Thyroid gland (tissue), 4 donors: ENCODE measurements around the gene ORM2. TPM values are rescaled to one million over a fixed set of nuclear protein-coding genes. Genes with fewer than 3 reads are reported as not detected.

Experiments
- DNase-seq, 2 donors: peaks; one replicate each; pipeline ENCODE4 v3.0.0-alpha.2; 2019
- H3K27ac ChIP-seq, 3 donors: fragments of 200-600 bp; sonication (generic); 1 replicate in 2 of 3; 2 replicates in 1 of 3; pipeline ENCODE4 v1.5.1; 2016 to 2019; ENCODE audit warnings: mild to moderate bottlenecking in 1 of 3, moderate library complexity in 1 of 3
- H3K27me3 ChIP-seq: fragments of 200-600 bp; sonication (generic); one replicate; pipeline ENCODE4 v1.5.1; 2019
- H3K36me3 ChIP-seq, 2 donors: fragments of 200-600 bp; sonication (generic); one replicate each; pipeline ENCODE4 v1.5.1; 2016 to 2019
- H3K4me1 ChIP-seq, 2 donors: fragments of 200-600 bp; sonication (generic); one replicate each; pipeline ENCODE4 v1.5.1; 2017 to 2019
- H3K4me3 ChIP-seq, 3 donors: fragments of 200-600 bp; sonication (generic); replicated peaks in 1 of 3; 1 replicate in 2 of 3; 2 replicates in 1 of 3; pipeline ENCODE4 v1.5.1; 2016; ENCODE audit warnings: mild to moderate bottlenecking in 1 of 3
- H3K9me3 ChIP-seq: fragments of 200-600 bp; sonication (generic); one replicate; pipeline ENCODE4 v1.5.1; 2017
- POLR2A ChIP-seq, 2 donors: fragments of 450-650 bp; IDR thresholded peaks; one replicate each; pipeline ENCODE4 v1.6.1; 2017; ENCODE audit warnings: antibody characterized with exemption in 2 of 2, mild to moderate bottlenecking in 2 of 2, moderate library complexity in 1 of 2
- WGBS, 2 donors: methylation state at CpG; one replicate each; pipeline ENCODE4 v1.1.5; 2017; 5-methylcytosine and 5-hydroxymethylcytosine counted together
- intact Hi-C: fragments of 100-400 bp; cut with DNase I; formaldehyde crosslinking; loops from one replicate; pipeline ENCODE4 v1.15.1; 2023
- total RNA-seq, 4 donors: library from RNA; depleted of rRNA; stranded (reverse); fragments of >200 nt; gene quantifications; one replicate each; pipeline ENCODE4 v1.2.3, GENCODE V29; 2016
- TF ChIP-seq, protein P1 (sequence below), 6 experiments: fragments of 200-600 bp in 3 of 6; fragments of 450-650 bp in 3 of 6; sonication (generic) in 3 of 6; IDR thresholded peaks; one replicate each; pipeline ENCODE4 v1.5.1; 2016 to 2019; ENCODE audit warnings: antibody characterized with exemption in 6 of 6, mild to moderate bottlenecking in 2 of 6, inconsistent platforms in 1 of 6, moderate library complexity in 1 of 6

The ORM2 gene
- total RNA-seq, 4 donors from 2014 or later, result not detected

DNA sequence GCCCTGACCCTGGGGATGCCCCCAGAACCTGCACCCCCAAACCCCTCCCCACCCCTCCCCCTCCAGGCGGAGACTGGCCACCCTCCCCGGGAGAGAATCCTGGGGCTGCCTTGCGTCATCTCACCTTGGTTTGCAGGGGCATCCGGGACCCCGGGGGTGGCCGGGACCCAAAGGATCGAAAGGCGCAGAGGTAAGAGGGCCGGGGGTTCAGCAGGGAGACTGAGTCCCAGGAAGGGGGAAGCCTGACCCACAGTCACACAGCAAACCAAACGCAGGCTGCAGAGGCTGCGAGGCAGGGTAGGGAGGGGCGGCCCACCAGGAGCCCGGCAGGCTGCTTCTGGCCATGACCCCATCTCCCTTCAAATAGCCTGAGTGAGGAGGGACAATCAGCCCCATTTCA, 40.6 kb upstream of the ORM2 start:
- Histone ChIP-seq H3K27ac (no peak overlapping the region), H3K36me3 (no peaks in the 10 kb centered on the region), H3K4me1 (no peaks in the 10 kb centered on the region), H3K4me3 (no peak overlapping the region), H3K9me3 (no peaks in the 10 kb centered on the region), H3K27me3 (no peaks in the 10 kb centered on the region)
- TF ChIP-seq POLR2A (IDR thresholded peaks at IDR 0.05), result no peak
- TF ChIP-seq, protein P1, sequence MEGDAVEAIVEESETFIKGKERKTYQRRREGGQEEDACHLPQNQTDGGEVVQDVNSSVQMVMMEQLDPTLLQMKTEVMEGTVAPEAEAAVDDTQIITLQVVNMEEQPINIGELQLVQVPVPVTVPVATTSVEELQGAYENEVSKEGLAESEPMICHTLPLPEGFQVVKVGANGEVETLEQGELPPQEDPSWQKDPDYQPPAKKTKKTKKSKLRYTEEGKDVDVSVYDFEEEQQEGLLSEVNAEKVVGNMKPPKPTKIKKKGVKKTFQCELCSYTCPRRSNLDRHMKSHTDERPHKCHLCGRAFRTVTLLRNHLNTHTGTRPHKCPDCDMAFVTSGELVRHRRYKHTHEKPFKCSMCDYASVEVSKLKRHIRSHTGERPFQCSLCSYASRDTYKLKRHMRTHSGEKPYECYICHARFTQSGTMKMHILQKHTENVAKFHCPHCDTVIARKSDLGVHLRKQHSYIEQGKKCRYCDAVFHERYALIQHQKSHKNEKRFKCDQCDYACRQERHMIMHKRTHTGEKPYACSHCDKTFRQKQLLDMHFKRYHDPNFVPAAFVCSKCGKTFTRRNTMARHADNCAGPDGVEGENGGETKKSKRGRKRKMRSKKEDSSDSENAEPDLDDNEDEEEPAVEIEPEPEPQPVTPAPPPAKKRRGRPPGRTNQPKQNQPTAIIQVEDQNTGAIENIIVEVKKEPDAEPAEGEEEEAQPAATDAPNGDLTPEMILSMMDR (IDR thresholded peaks at IDR 0.05), result no peak
- WGBS, 2 donors, result 93 to 94% methylated on average over 8 to 10 of the region's 13 CpGs
- no peak for DNase-seq
- intact Hi-C loops, result loop anchor here (5.0 kb wide), 2 partner anchors 137 to 197 kb away; no protein-coding TSS in a partner anchor

DNA sequence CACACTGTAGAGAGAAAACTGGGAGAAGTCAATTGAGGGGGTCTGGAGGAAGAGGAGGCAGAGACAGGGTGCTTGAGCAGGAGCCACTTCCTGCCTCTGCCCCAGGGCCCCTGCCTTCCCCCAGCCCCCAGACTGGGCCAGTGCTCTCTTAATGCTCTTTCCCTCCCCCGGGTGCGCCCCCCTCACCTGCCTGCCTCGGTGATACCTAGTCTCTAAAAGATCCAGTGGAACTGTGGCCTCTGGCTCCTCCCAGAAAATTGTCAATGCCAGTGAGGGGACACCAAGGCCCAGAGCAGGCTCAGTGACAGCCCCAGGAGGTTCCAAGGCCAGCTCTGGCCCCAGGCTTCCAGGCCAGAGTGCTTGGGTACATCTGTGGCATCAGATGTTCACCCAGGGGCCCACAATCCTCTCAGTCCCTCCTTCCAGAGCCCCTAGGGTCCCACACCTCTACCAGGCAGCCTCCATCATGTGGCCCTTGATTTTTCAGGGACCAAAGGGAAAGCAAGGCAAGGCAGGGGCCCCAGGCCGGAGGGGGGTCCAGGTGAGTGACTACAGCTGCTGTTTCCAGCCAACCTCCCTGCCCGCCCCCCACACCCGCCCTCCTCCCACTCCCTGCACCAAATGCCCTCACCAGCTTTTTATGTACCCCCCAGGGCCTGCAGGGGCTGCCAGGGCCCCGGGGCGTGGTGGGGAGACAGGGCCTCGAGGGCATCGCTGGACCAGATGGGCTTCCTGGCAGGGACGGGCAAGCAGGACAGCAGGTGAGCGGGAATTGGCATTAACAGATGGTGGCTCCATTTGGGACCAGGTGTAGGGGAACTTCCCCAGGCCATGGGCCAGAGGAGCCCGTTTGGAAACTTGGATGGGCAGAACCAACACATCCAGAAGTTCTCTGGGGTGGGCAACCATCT, 39.8 kb upstream of the ORM2 start:
- no peak overlapping the region for H3K27ac ChIP-seq
- DNase-seq, result no peak
- intact Hi-C loops, result loop anchor here (2.0 to 5.0 kb wide), 4 partner anchors 138 to 208 kb away; no protein-coding TSS in a partner anchor

DNA sequence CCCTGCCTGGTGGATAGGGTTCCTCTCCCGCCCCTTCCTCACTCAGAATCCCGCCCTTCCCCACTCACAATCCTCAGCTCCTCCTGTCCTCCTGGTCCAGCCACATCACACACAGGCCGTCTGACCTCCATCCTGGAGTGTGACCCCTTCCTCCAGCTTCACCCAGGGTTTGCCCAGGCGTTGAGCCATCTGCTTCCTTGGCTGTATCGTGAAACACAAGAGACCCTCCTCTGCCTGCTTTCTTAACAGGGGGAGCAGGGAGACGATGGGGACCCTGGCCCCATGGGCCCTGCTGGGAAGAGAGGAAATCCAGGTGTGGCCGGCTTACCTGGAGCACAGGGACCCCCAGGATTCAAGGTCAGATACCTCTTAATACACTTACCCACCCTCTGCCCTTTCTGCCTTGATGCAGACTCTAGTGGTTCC, 39.1 kb upstream of the ORM2 start:
- WGBS, 2 donors, result 75 to 76% methylated on average over 7 of the region's 7 CpGs
- H3K4me1 ChIP-seq, result no peaks in the 10 kb centered on the region
- TF ChIP-seq, protein P1 (IDR thresholded peaks at IDR 0.05), result no peak
- TF ChIP-seq POLR2A (IDR thresholded peaks at IDR 0.05), result no peak
- DNase-seq, result no peak
- H3K27me3 ChIP-seq, result no peaks in the 10 kb centered on the region
- no peak overlapping the region for H3K27ac ChIP-seq
- no peak overlapping the region for H3K4me3 ChIP-seq
- intact Hi-C loops, result loop anchor here (2.0 to 5.0 kb wide), 2 partner anchors 182 to 208 kb away; no protein-coding TSS in a partner anchor
- H3K36me3 ChIP-seq, result no peaks in the 10 kb centered on the region
- H3K9me3 ChIP-seq, result no peaks in the 10 kb centered on the region

More for the DNA sequence above, 39.8 kb upstream of the ORM2 start:
- TF ChIP-seq, protein P1 (IDR thresholded peaks at IDR 0.05), result no peak
- no peak for TF ChIP-seq POLR2A (IDR thresholded peaks at IDR 0.05)
- H3K4me1 ChIP-seq, result no peaks in the 10 kb centered on the region
- no peaks in the 10 kb centered on the region for H3K9me3 ChIP-seq
- H3K4me3 ChIP-seq, result no peak overlapping the region
- 95 to 96% methylated on average over 9 to 12 of the region's 13 CpGs for WGBS, 2 donors
- no peaks in the 10 kb centered on the region for H3K27me3 ChIP-seq
- H3K36me3 ChIP-seq, result no peaks in the 10 kb centered on the region

DNA sequence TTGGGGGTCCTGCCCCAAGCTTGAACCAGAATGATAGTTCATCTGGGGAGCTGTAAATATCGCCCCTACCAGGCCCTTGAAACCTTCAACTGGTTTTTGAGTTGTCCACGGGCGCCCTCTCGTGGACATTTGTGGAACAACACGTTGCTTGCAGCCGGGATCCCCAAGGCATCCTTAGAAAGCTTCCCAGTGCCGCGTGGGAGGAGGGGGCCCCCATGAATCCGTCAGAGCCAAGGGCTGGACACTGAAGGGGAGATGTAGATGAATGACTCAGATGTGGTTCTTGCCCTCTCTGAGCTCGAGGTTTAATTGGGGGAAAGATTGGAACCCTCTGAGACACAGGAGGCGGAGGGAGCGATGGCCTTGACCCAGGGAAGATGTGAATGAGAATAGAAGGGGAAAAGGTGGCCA, 38.6 kb upstream of the ORM2 start:
- WGBS, 2 donors, result 17 to 21% methylated on average over 11 to 12 of the region's 12 CpGs
- Histone ChIP-seq H3K27ac (no peak overlapping the region), H3K4me3 (no peak overlapping the region), H3K36me3 (no peaks in the 10 kb centered on the region), H3K27me3 (no peaks in the 10 kb centered on the region), H3K4me1 (no peaks in the 10 kb centered on the region), H3K9me3 (no peaks in the 10 kb centered on the region)
- TF ChIP-seq, protein P1 (IDR thresholded peaks at IDR 0.05), result peak; percentile 84 to 90 (median 87)
- TF ChIP-seq POLR2A (IDR thresholded peaks at IDR 0.05), result no peak
- intact Hi-C loops, result loop anchor here (2.0 to 5.0 kb wide), 2 partner anchors 182 to 209 kb away; no protein-coding TSS in a partner anchor
- peak; percentile 63 to 69 for DNase-seq
